IMR-90 (cell line): ENCODE results near the gene CPB2. TPM values are rescaled to one million over a fixed set of nuclear protein-coding genes. Genes with fewer than 3 reads are reported as not detected.

ENCODE experiments used
- ATAC-seq: fragments of 200-7000 bp; cut with Tn5 transposase; 2 replicates; pipeline ENCODE4 v1.9.1; 2020; ENCODE audit warnings: low read depth, mild to moderate bottlenecking, moderate library complexity
- BruUV-seq: library from RNA; stranded (reverse); fragments of 400-500 nt; replicated peaks from 2 replicates; lab custom pipeline; 2021; lab: Mats Ljungman, UMichigan
- CTCF ChIA-PET: fragments of 300-600 bp; formaldehyde crosslinking; extraction: SDS; loops from one replicate; lab custom pipeline; 2021; ENCODE audit warnings: antibody characterized with exemption; lab: Yijun Ruan, JAX
- POLR2A ChIA-PET: fragments of 300-600 bp; sonication (Branson Sonifier 250); formaldehyde crosslinking; loops from one replicate; lab custom pipeline; 2022; ENCODE audit warnings: antibody characterized with exemption; ENCODE audit not compliant: unreplicated experiment; lab: Charles Lee
- DNase-seq: peaks from one replicate; pipeline ENCODE4 v3.0.0; 2013
- H2AFZ ChIP-seq: replicated peaks from 2 replicates; pipeline ENCODE3; 2013; ENCODE audit warnings: low read length, mild to moderate bottlenecking; ENCODE audit not compliant: poor library complexity
- H2AK5ac ChIP-seq: 2 replicates; pipeline ENCODE4 v1.6.1; 2013; ENCODE audit warnings: low read depth, low read length, inconsistent platforms
- H2AK9ac ChIP-seq: replicated peaks from 2 replicates; pipeline ENCODE3; 2013; ENCODE audit warnings: mild to moderate bottlenecking, low read depth, low read length, moderate library complexity; ENCODE audit not compliant: poor library complexity
- H2BK120ac ChIP-seq: 2 replicates; pipeline ENCODE4 v1.6.1; 2013; ENCODE audit warnings: low read depth, low read length, inconsistent platforms
- H2BK15ac ChIP-seq: 3 replicates; pipeline ENCODE4 v1.6.1; 2013; ENCODE audit warnings: low read depth, low read length, inconsistent platforms
- H2BK20ac ChIP-seq: 2 replicates; pipeline ENCODE4 v1.6.1; 2013; ENCODE audit warnings: low read depth, mild to moderate bottlenecking, inconsistent platforms, low read length, moderate library complexity
- H2BK5ac ChIP-seq: 2 replicates; pipeline ENCODE4 v1.6.1; 2013; ENCODE audit warnings: mild to moderate bottlenecking, low read depth, low read length, inconsistent platforms; ENCODE audit not compliant: poor library complexity, severe bottlenecking
- H3K14ac ChIP-seq: replicated peaks from 2 replicates; pipeline ENCODE4 v1.6.1; 2013; ENCODE audit warnings: low read depth, low read length, inconsistent platforms
- H3K18ac ChIP-seq: 2 replicates; pipeline ENCODE4 v1.6.1; 2013; ENCODE audit warnings: low read depth, low read length, control low read depth
- H3K23ac ChIP-seq: 2 replicates; pipeline ENCODE4 v1.6.1; 2013; ENCODE audit warnings: low read depth, low read length, inconsistent platforms
- H3K27ac ChIP-seq: 2 replicates; pipeline ENCODE4 v1.5.1; 2013; ENCODE audit warnings: mild to moderate bottlenecking, control low read depth, low read length; ENCODE audit not compliant: insufficient read depth
- H3K27me3 ChIP-seq: 2 replicates; pipeline ENCODE4 v1.6.1; 2013; ENCODE audit warnings: low read length; ENCODE audit not compliant: control insufficient read depth, insufficient read depth
- H3K36me3 ChIP-seq: 2 replicates; pipeline ENCODE4 v1.6.1; 2013; ENCODE audit warnings: low read length, mixed read lengths; ENCODE audit not compliant: control insufficient read depth, insufficient read depth
- H3K4ac ChIP-seq: 2 replicates; pipeline ENCODE4 v1.6.1; 2013; ENCODE audit warnings: low read depth, low read length, inconsistent platforms
- H3K4me1 ChIP-seq: 2 replicates; pipeline ENCODE4 v1.6.1; 2013; ENCODE audit warnings: low read length, mixed read lengths; ENCODE audit not compliant: control insufficient read depth, insufficient read depth
- H3K4me2 ChIP-seq: 2 replicates; pipeline ENCODE4 v1.6.1; 2013; ENCODE audit warnings: low read depth, mild to moderate bottlenecking, control low read depth, low read length, moderate library complexity
- H3K4me3 ChIP-seq: 2 replicates; pipeline ENCODE4 v1.5.1; 2013; ENCODE audit warnings: low read depth, mild to moderate bottlenecking, control low read depth, low read length, moderate library complexity; ENCODE audit not compliant: insufficient read depth
- H3K56ac ChIP-seq: 2 replicates; pipeline ENCODE4 v1.6.1; 2013; ENCODE audit warnings: low read length, inconsistent platforms; ENCODE audit not compliant: insufficient read depth; ENCODE audit errors: extremely low read depth
- H3K79me1 ChIP-seq, 2 experiments: 2 replicates each; pipeline ENCODE4 v1.6.1; 2013; ENCODE audit warnings: low read length in 2 of 2, inconsistent platforms in 1 of 2, low read depth in 1 of 2
- H3K9ac ChIP-seq: 2 replicates; pipeline ENCODE4 v1.6.1; 2013; ENCODE audit warnings: low read depth, low read length, control low read depth
- H3K9me1 ChIP-seq: 2 replicates; pipeline ENCODE4 v1.6.1; 2013; ENCODE audit warnings: low read length, inconsistent platforms; ENCODE audit not compliant: insufficient read depth
- H3K9me3 ChIP-seq: 2 replicates; pipeline ENCODE4 v1.6.1; 2013; ENCODE audit warnings: low read length; ENCODE audit not compliant: control insufficient read depth, insufficient read depth
- H4K20me1 ChIP-seq: 2 replicates; pipeline ENCODE4 v1.6.1; 2013; ENCODE audit warnings: low read length, inconsistent platforms; ENCODE audit not compliant: insufficient read depth
- H4K5ac ChIP-seq: 2 replicates; pipeline ENCODE4 v1.6.1; 2013; ENCODE audit warnings: mild to moderate bottlenecking, low read depth, low read length, control low read depth
- H4K8ac ChIP-seq, 2 experiments: 2 replicates each; pipeline ENCODE4 v1.6.1; 2013; ENCODE audit warnings: low read depth in 2 of 2, low read length in 2 of 2, control low read depth in 1 of 2, inconsistent platforms in 1 of 2
- H4K91ac ChIP-seq: 2 replicates; pipeline ENCODE4 v1.6.1; 2013; ENCODE audit warnings: low read depth, low read length, inconsistent platforms; ENCODE audit not compliant: insufficient read depth
- CEBPB ChIP-seq: IDR thresholded peaks from 2 replicates; pipeline ENCODE4 v1.6.1; 2012; ENCODE audit warnings: low read depth, low read length, improper control_type of control experiment
- WGBS, 2 experiments: methylation state at CpG; one replicate each; pipeline versions ENCODE4 v1.1.5 to v1.1.7; 2013; ENCODE audit warnings: missing lambda C conversion rate in 2 of 2; ENCODE audit not compliant: insufficient read length in 1 of 2; ENCODE audit errors: extremely low coverage in 2 of 2; 5-methylcytosine and 5-hydroxymethylcytosine counted together
- dilution Hi-C: fragments of 300-500 bp; cut with HindIII; formaldehyde crosslinking; loops from one replicate; pipeline ENCODE4 v1.14.3; 2018; ENCODE audit warnings: low sequenced_read_pairs; ENCODE audit not compliant: unreplicated experiment
- in situ Hi-C: fragments of 300-500 bp; cut with MboI; formaldehyde crosslinking; loops from 3 replicates; pipeline ENCODE4 v1.14.3; 2019; ENCODE audit warnings: low sequenced_read_pairs, inconsistent platforms, mixed read lengths
- intact Hi-C: fragments of 100-400 bp; cut with micrococcal nuclease; formaldehyde crosslinking; loops from 2 replicates; pipeline ENCODE4 v1.10.0; 2022
- polyA plus RNA-seq, 3 experiments: library from polyadenylated mRNA; depleted of rRNA; stranded (reverse); fragments of >200 nt; gene quantifications; 2 replicates each; pipeline ENCODE4 v1.2.3, GENCODE V29; 2012; ENCODE audit warnings: low replicate concordance in 1 of 3
- total RNA-seq: library from RNA; depleted of rRNA; stranded (reverse); fragments of >200 nt; gene quantifications from 2 replicates; pipeline ENCODE4 v1.2.3, GENCODE V29; 2012

Gene CPB2
- total and polyA plus RNA-seq, 2 of the 4 experiments (the other 2 are of a cell fraction): not detected

- CTCF ChIA-PET: interaction anchor here (0.6 to 2.8 kb wide), 2 partner anchors 14 to 456 kb away, joined by 4 to 9 read pairs; no protein-coding TSS in a partner anchor
- H2BK15ac ChIP-seq: no peak overlapping the region
- no peak overlapping the region for H3K27ac ChIP-seq
- H3K9me3 ChIP-seq: no peaks in the 10 kb centered on the region
- WGBS, 2 experiments: no CpG with 5 or more reads among the region's 2 CpGs
- H2BK20ac ChIP-seq: no peak overlapping the region
- H3K4ac ChIP-seq: no peak overlapping the region
- H3K36me3 ChIP-seq: no peaks in the 10 kb centered on the region
- intact Hi-C loops (no loop called here), in situ Hi-C loops (no loop called here), dilution Hi-C loops (no loop called here)
- no peak overlapping the region for H2BK5ac ChIP-seq
- H3K9me1 ChIP-seq: no peaks in the 10 kb centered on the region
- no peak overlapping the region for H3K56ac ChIP-seq
- H3K9ac ChIP-seq: no peak overlapping the region
- H3K4me2 ChIP-seq: no peak overlapping the region
- no peak overlapping the region for H3K4me3 ChIP-seq
- H4K20me1 ChIP-seq: no peaks in the 10 kb centered on the region
- H3K14ac ChIP-seq: no peak overlapping the region
- H2AK5ac ChIP-seq: no peak overlapping the region
- H2AK9ac ChIP-seq: no peak overlapping the region
- H2BK120ac ChIP-seq: no peak overlapping the region
- no peak for ATAC-seq
- no peak overlapping the region for H4K8ac ChIP-seq
- no peak for TF ChIP-seq CEBPB
- BruUV-seq: no TSS peak
- no peak overlapping the region for H4K91ac ChIP-seq
- POLR2A ChIA-PET: no interaction called here
- no peak overlapping the region for H2AFZ ChIP-seq
- H3K79me1 ChIP-seq: no peaks in the 10 kb centered on the region
- H3K23ac ChIP-seq: no peak overlapping the region
- H4K5ac ChIP-seq: no peak overlapping the region
- no peak overlapping the region for H3K18ac ChIP-seq
- H3K27me3 ChIP-seq: peaks cover 6% of the 10 kb centered on the region; the same call in 1 of the 2 replicates
- DNase-seq: no peak
- H3K4me1 ChIP-seq: no peaks in the 10 kb centered on the region
Observed at GRCh38 chr13:46140044-46140443, 35.2 kb upstream of the CPB2 start.
